GM19397 (cell line): ENCODE data around the gene MTM1.

Experiments used
- ATAC-seq: cut with Tn5 transposase; IDR thresholded peaks from one replicate; pipeline ENCODE4 v1.9.1; 2021; ENCODE audit warnings: mild to moderate bottlenecking, moderate library complexity; ENCODE audit not compliant: unreplicated experiment

The MTM1 gene

GRCh38 chrX:150568320-150569154 lies at the start of gene MTM1:
Gene MTM1, plus strand, starts transcription at chrX:150568621. Its CDS starts 23,994 bp downstream, at chrX:150592615.
- ATAC-seq: peak; percentile 93

GRCh38 chrX:150522494-150522893 lies 45.9 kb upstream of the MTM1 start:
- no peak for ATAC-seq

- ATAC-seq: no peak
These were observed 43.1 kb upstream of the MTM1 start for GRCh38 chrX:150525061-150525919.

- ATAC-seq: no peak
These were observed 41.7 kb upstream of the MTM1 start for GRCh38 chrX:150526692-150527091.

GRCh38 chrX:150527108-150527507 lies 41.3 kb upstream of the MTM1 start:
- ATAC-seq: no peak

- ATAC-seq: no peak
These were observed 38.8 kb upstream of the MTM1 start for GRCh38 chrX:150529587-150529986.

- no peak for ATAC-seq
These were observed 37.6 kb upstream of the MTM1 start for GRCh38 chrX:150530821-150531220.

GRCh38 chrX:150531467-150531866 lies 37.0 kb upstream of the MTM1 start:
- ATAC-seq: no peak

- ATAC-seq: no peak
These were observed 34.6 kb upstream of the MTM1 start for GRCh38 chrX:150533863-150534262.

GRCh38 chrX:150536455-150537116 lies 31.8 kb upstream of the MTM1 start:
- ATAC-seq: no peak

GRCh38 chrX:150537851-150538250 lies 30.6 kb upstream of the MTM1 start:
- ATAC-seq: no peak

GRCh38 chrX:150540965-150541364 lies 27.5 kb upstream of the MTM1 start:
- no peak for ATAC-seq

GRCh38 chrX:150542846-150543229 lies 25.6 kb upstream of the MTM1 start:
- ATAC-seq: no peak

GRCh38 chrX:150543230-150544155 lies 24.9 kb upstream of the MTM1 start:
- ATAC-seq: no peak

GRCh38 chrX:150544222-150544787 lies 24.1 kb upstream of the MTM1 start:
- ATAC-seq: no peak

- no peak for ATAC-seq
These were observed 23.3 kb upstream of the MTM1 start for GRCh38 chrX:150544835-150545770.

- no peak for ATAC-seq
These were observed 21.7 kb upstream of the MTM1 start for GRCh38 chrX:150546711-150547153.

GRCh38 chrX:150547375-150548115 lies 20.9 kb upstream of the MTM1 start:
- peak; percentile 59 for ATAC-seq
